Measurements from ENCODE around the gene KRTDAP.
"Not testable (repeated sequence)": the region's sequence is repeated elsewhere in the genome, so short reads cannot be mapped to it uniquely, and the experiment has no call there.

DNA sequence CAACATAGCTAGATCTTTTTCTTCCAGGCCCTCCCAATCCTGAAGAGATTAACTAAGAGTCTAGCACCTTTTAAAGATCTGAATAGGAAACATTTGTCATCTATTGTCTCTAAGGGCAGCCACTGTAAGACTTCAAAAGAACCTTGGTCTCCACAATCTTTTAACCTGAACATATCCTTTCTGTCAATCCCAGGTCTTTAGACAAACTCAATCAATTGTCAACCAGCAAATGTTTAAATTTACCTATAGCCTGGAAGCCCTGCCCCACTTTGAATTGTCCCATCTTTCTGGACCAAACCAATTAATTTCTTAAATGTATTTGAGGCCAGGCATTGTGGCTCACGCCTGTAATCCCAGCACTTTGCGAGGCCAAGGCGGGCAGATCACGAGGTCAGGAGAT lies 19.2 kb downstream of the KRTDAP start:
- TF ChIP-seq POLR2A (IDR thresholded peaks at IDR 0.05), result not testable (repeated sequence)
- TF ChIP-seq, protein P1, sequence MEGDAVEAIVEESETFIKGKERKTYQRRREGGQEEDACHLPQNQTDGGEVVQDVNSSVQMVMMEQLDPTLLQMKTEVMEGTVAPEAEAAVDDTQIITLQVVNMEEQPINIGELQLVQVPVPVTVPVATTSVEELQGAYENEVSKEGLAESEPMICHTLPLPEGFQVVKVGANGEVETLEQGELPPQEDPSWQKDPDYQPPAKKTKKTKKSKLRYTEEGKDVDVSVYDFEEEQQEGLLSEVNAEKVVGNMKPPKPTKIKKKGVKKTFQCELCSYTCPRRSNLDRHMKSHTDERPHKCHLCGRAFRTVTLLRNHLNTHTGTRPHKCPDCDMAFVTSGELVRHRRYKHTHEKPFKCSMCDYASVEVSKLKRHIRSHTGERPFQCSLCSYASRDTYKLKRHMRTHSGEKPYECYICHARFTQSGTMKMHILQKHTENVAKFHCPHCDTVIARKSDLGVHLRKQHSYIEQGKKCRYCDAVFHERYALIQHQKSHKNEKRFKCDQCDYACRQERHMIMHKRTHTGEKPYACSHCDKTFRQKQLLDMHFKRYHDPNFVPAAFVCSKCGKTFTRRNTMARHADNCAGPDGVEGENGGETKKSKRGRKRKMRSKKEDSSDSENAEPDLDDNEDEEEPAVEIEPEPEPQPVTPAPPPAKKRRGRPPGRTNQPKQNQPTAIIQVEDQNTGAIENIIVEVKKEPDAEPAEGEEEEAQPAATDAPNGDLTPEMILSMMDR (IDR thresholded peaks at IDR 0.05), result not testable (repeated sequence)

All from thyroid gland (tissue), 4 donors.